Colonic mucosa (tissue), 4 donors: ENCODE results near the gene ATXN7L1. TPM values are rescaled to one million over a fixed set of nuclear protein-coding genes. Genes with fewer than 3 reads are reported as not detected.

Experiments used
- DNase-seq: peaks from one replicate; pipeline ENCODE4 v3.0.0-alpha.2; 2020
- H3K27ac ChIP-seq: fragments of 200-600 bp; one replicate; pipeline ENCODE4 v1.8.0; 2021
- H3K27me3 ChIP-seq: fragments of 200-600 bp; one replicate; pipeline ENCODE4 v1.8.0; 2021
- H3K36me3 ChIP-seq: fragments of 200-600 bp; one replicate; pipeline ENCODE4 v1.8.0; 2021
- H3K4me1 ChIP-seq: fragments of 200-600 bp; one replicate; pipeline ENCODE4 v1.8.0; 2021; ENCODE audit warnings: mild to moderate bottlenecking
- H3K4me3 ChIP-seq: fragments of 200-600 bp; one replicate; pipeline ENCODE4 v1.8.0; 2021
- H3K9ac ChIP-seq, 2 donors: one replicate each; pipeline ENCODE4 v1.7.0; 2013; ENCODE audit warnings: control low read depth in 2 of 2, low read depth in 2 of 2, low read length in 2 of 2
- H3K9me3 ChIP-seq: fragments of 200-600 bp; one replicate; pipeline ENCODE4 v1.8.0; 2021
- intact Hi-C: fragments of 100-400 bp; cut with DNase I; formaldehyde crosslinking; loops from one replicate; pipeline ENCODE4 v1.14.1; 2022
- total RNA-seq, 2 donors: library from RNA; stranded (reverse); fragmentation: NEBNext Ultra II Directional in 1 of 2; extraction: Animal tissue kit (Norgen Biotek cat#: 25700) in 1 of 2; gene quantifications; one replicate each; pipeline ENCODE4 v1.2.1, GENCODE V29; 2021
- TF ChIP-seq, protein P1 (sequence below): fragments of 200-600 bp; IDR thresholded peaks from one replicate; pipeline ENCODE4 v1.8.0; 2022; ENCODE audit warnings: antibody characterized with exemption, mild to moderate bottlenecking
- donor health status: healthy.
- donor health status: DM: no; HTN: no; CAD: no.
- donor health status: DM: no; HTN: no; CAD: no.

The ATXN7L1 gene
- total RNA-seq, 2 donors from 2014 or later: 13.0 to 15.1 TPM

DNA sequence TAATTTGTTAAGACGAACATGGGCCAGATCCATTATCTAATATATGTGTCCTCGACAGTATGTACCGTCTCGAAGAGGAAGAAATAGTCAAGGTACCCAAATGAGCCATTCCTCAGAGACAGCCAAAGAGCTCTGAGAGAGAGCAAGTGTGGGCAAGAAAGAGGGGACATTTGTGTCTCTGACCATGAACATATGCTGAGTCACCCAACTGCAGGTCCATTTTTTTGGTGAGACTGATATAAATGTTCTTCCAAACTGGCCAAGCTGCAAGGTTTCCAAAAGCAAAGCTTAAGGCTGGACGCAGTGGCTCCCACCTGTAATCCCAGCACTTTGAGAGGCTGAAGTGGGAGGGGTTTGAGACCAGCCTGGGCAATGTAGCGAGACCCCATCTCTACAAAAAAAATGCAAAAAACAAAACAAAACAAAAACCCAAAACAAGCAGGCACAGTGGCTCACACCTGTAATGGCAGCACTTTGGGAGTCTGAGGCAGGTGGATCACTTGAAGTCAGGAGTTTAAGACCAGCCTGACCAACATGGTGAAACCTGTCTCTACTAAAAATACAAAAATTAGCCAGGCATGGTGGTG, 26.0 kb upstream of the ATXN7L1 start:
- Histone ChIP-seq H3K27me3 (no peaks in the 10 kb centered on the region), H3K4me3 (no peak overlapping the region), H3K36me3 (no peaks in the 10 kb centered on the region), H3K9ac (no peak overlapping the region), H3K9me3 (no peaks in the 10 kb centered on the region), H3K4me1 (no peaks in the 10 kb centered on the region), H3K27ac (no peak overlapping the region)
- intact Hi-C loops: no loop called here
- TF ChIP-seq, protein P1, sequence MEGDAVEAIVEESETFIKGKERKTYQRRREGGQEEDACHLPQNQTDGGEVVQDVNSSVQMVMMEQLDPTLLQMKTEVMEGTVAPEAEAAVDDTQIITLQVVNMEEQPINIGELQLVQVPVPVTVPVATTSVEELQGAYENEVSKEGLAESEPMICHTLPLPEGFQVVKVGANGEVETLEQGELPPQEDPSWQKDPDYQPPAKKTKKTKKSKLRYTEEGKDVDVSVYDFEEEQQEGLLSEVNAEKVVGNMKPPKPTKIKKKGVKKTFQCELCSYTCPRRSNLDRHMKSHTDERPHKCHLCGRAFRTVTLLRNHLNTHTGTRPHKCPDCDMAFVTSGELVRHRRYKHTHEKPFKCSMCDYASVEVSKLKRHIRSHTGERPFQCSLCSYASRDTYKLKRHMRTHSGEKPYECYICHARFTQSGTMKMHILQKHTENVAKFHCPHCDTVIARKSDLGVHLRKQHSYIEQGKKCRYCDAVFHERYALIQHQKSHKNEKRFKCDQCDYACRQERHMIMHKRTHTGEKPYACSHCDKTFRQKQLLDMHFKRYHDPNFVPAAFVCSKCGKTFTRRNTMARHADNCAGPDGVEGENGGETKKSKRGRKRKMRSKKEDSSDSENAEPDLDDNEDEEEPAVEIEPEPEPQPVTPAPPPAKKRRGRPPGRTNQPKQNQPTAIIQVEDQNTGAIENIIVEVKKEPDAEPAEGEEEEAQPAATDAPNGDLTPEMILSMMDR: no peak
- DNase-seq: no peak

DNA sequence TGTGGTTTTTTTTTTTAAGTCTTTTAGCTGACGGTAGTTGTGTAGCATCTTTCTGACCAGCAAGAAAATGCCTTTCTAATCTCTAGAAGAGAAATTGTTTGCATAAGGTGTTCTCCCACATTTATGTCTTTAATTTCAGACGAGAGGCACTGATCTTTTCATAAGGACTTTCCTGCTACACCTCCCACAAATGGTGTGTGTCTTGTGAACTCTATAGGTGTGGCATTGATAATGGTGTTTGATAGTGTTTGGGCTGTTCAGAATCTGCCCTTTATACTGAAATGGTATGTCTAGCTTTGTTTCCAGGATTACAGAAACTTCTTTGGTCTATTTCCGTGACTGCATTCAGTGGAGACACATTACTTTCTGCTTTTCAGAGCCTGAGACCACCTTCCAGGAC, 21.6 kb upstream of the ATXN7L1 start:
- DNase-seq: no peak
- H3K9ac ChIP-seq: no peak overlapping the region
- no peaks in the 10 kb centered on the region for H3K36me3 ChIP-seq
- TF ChIP-seq, protein P1: no peak
- no peak overlapping the region for H3K4me3 ChIP-seq
- peaks cover 6% of the 10 kb centered on the region for H3K4me1 ChIP-seq
- intact Hi-C loops: no loop called here
- no peaks in the 10 kb centered on the region for H3K9me3 ChIP-seq
- H3K27ac ChIP-seq: peak overlapping the region; percentile 58
- H3K27me3 ChIP-seq: no peaks in the 10 kb centered on the region

DNA sequence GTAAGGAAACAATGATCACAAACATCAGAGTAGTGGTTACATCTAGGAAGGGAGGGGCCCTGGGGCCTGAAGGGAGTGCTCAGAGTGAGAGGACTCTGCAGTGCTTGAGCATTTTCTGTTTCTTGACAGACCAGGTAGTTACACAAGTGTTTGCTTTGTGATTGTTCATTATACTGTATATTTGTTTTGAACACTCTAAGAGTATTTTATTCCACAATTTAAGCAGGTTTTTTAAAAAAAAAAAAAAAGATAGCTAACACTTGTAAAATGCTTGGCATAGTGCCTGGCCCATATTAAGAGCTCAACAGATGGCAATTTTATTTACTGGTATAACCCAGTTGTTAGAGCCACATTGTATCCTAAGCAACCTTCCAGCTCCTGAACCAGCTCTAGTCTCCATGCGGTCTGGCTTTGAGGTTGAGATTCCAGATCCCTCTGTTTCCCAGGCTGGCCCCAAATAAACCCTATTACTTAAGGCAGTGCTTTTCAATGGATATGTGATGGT, 20.1 kb upstream of the ATXN7L1 start:
- TF ChIP-seq, protein P1: no peak
- intact Hi-C loops: no loop called here
- no peaks in the 10 kb centered on the region for H3K36me3 ChIP-seq
- no peaks in the 10 kb centered on the region for H3K9me3 ChIP-seq
- no peaks in the 10 kb centered on the region for H3K27me3 ChIP-seq
- DNase-seq: peak; percentile 60
- peak overlapping the region; percentile 68 for H3K27ac ChIP-seq
- no peak overlapping the region for H3K9ac ChIP-seq
- H3K4me3 ChIP-seq: no peak overlapping the region
- H3K4me1 ChIP-seq: peaks cover 6% of the 10 kb centered on the region

DNA sequence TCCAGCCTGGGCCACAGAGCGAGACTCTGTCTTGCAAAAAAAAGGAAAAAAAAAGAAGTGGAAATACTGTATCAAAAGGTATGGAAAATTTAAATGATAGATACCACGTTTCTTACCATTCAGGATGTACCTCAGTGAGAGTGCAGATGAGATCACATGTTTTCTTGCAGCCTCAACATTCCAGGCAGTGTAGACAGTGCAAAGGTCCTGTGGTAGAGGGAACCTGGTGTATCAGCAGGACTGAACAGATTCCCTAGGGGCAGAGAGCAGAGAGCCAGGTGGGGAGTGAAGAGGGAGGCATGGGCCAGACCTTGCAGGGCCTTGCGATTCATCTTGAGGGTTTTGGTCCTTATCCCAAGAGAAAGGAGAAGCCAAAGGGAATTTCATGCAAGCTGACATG, 17.7 kb upstream of the ATXN7L1 start:
- no peaks in the 10 kb centered on the region for H3K36me3 ChIP-seq
- peaks cover 6% of the 10 kb centered on the region for H3K4me1 ChIP-seq
- no peaks in the 10 kb centered on the region for H3K9me3 ChIP-seq
- TF ChIP-seq, protein P1: no peak
- no peaks in the 10 kb centered on the region for H3K27me3 ChIP-seq
- no peak overlapping the region for H3K4me3 ChIP-seq
- intact Hi-C loops: no loop called here
- no peak overlapping the region for H3K9ac ChIP-seq
- H3K27ac ChIP-seq: no peak overlapping the region
- DNase-seq: no peak

DNA sequence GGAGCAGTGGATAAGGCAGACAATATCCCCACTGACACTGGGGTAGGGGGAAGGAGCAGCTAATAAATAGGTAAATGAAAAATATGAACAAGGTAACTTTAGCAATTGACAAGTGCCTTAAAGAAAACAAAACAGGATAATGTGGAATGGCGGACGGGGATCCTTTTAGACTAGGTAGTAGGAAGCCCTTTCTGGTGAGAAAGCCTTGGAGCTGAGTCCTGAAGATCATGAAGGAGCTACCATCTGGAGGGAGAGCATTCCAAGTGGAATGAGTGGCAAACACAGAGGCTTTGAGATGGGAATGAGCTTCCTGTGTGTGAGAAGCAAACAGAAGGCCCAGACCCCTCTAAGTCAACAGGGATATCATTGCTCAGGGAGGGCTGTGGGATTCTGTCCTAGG, 16.0 kb upstream of the ATXN7L1 start:
- intact Hi-C loops: no loop called here
- H3K4me3 ChIP-seq: no peak overlapping the region
- no peak overlapping the region for H3K9ac ChIP-seq
- no peak overlapping the region for H3K27ac ChIP-seq
- no peaks in the 10 kb centered on the region for H3K9me3 ChIP-seq
- no peaks in the 10 kb centered on the region for H3K36me3 ChIP-seq
- H3K4me1 ChIP-seq: peaks cover 6% of the 10 kb centered on the region
- DNase-seq: no peak
- TF ChIP-seq, protein P1: no peak
- no peaks in the 10 kb centered on the region for H3K27me3 ChIP-seq
